Left ventricle myocardium inferior (tissue), 1 donor: Measurements from ENCODE around the gene CCIN. TPM values are rescaled to one million over a fixed set of nuclear protein-coding genes. Genes with fewer than 3 reads are reported as not detected.

Experiments
- DNase-seq: peaks from one replicate; pipeline ENCODE4 v3.0.0-alpha.2; 2020
- H3K27ac ChIP-seq: fragments of 200-600 bp; replicated peaks from 2 replicates; pipeline ENCODE4 v1.8.0; 2021
- H3K27me3 ChIP-seq: fragments of 200-600 bp; 2 replicates; pipeline ENCODE4 v1.8.0; 2021; ENCODE audit warnings: low read depth
- H3K36me3 ChIP-seq: fragments of 200-600 bp; 2 replicates; pipeline ENCODE4 v1.8.0; 2021
- H3K4me1 ChIP-seq: fragments of 200-600 bp; 2 replicates; pipeline ENCODE4 v1.8.0; 2021
- H3K4me3 ChIP-seq: fragments of 200-600 bp; 2 replicates; pipeline ENCODE4 v1.8.0; 2021; ENCODE audit warnings: mild to moderate bottlenecking, moderate library complexity
- H3K9me3 ChIP-seq: fragments of 200-600 bp; replicated peaks from 2 replicates; pipeline ENCODE4 v1.8.0; 2021
- CTCF ChIP-seq: fragments of 200-600 bp; IDR thresholded peaks from 2 replicates; pipeline ENCODE4 v1.8.0; 2021; ENCODE audit warnings: antibody characterized with exemption, mild to moderate bottlenecking, borderline replicate concordance
- intact Hi-C: fragments of 100-400 bp; cut with micrococcal nuclease; formaldehyde crosslinking; loops from one replicate; pipeline ENCODE4 v1.11.0; 2022
- total RNA-seq: library from RNA; stranded (reverse); fragmentation: NEBNext Ultra II Directional; extraction: Animal tissue kit (Norgen Biotek cat#: 25700); gene quantifications from one replicate; pipeline ENCODE4 v1.2.1, GENCODE V29; 2021
- donor health status: DM: no; HTN: yes; CAD: no; lungs with severe emphysema.

CCIN gene
- total RNA-seq, 1 donor from 2014 or later: not detected

- Histone ChIP-seq H3K27ac (no peak overlapping the region), H3K36me3 (no peaks in the 10 kb centered on the region), H3K27me3 (no peaks in the 10 kb centered on the region), H3K4me1 (peaks cover 58% of the 10 kb centered on the region), H3K4me3 (no peak overlapping the region), H3K9me3 (peaks cover 6% of the 10 kb centered on the region)
- DNase-seq: no peak
- intact Hi-C loops: no loop called here
- no peak for TF ChIP-seq CTCF
These were observed 22.5 kb upstream of the CCIN start for GRCh38 chr9:36146651-36147050.

GRCh38 chr9:36147441-36148175, 21.6 kb upstream of the CCIN start:
- Histone ChIP-seq H3K36me3 (no peaks in the 10 kb centered on the region), H3K27ac (peak overlapping the region; percentile 68), H3K9me3 (peaks cover 6% of the 10 kb centered on the region), H3K4me3 (no peak overlapping the region), H3K27me3 (no peaks in the 10 kb centered on the region), H3K4me1 (peaks cover 55% of the 10 kb centered on the region)
- no peak for DNase-seq
- TF ChIP-seq CTCF: no peak
- intact Hi-C loops: no loop called here

GRCh38 chr9:36148311-36149051, 20.7 kb upstream of the CCIN start:
- Histone ChIP-seq H3K27ac (peak overlapping the region; percentile 68), H3K4me3 (no peak overlapping the region), H3K4me1 (peaks cover 46% of the 10 kb centered on the region), H3K36me3 (no peaks in the 10 kb centered on the region), H3K27me3 (no peaks in the 10 kb centered on the region), H3K9me3 (peaks cover 6% of the 10 kb centered on the region)
- TF ChIP-seq CTCF: no peak
- DNase-seq: peak; percentile 95
- intact Hi-C loops: no loop called here

GRCh38 chr9:36149197-36149596, 20.0 kb upstream of the CCIN start:
- Histone ChIP-seq H3K4me3 (no peak overlapping the region), H3K9me3 (peaks cover 6% of the 10 kb centered on the region), H3K4me1 (peaks cover 48% of the 10 kb centered on the region), H3K27me3 (no peaks in the 10 kb centered on the region), H3K27ac (peak overlapping the region; percentile 68), H3K36me3 (no peaks in the 10 kb centered on the region)
- DNase-seq: no peak
- TF ChIP-seq CTCF: no peak
- intact Hi-C loops: no loop called here

- Histone ChIP-seq H3K4me1 (peaks cover 60% of the 10 kb centered on the region), H3K27ac (peak overlapping the region; percentile 76), H3K9me3 (peaks cover 3% of the 10 kb centered on the region), H3K4me3 (no peak overlapping the region), H3K36me3 (no peaks in the 10 kb centered on the region), H3K27me3 (no peaks in the 10 kb centered on the region)
- intact Hi-C loops: no loop called here
- no peak for TF ChIP-seq CTCF
- DNase-seq: no peak
These were observed 18.4 kb upstream of the CCIN start for GRCh38 chr9:36150574-36151315.
